GM23338 (cell line): ENCODE data around the gene HMGCL.

ENCODE experiments used
- CREB1 ChIP-seq: fragments of 250-450 bp; sonication (Bioruptor Pico); IDR thresholded peaks from 2 replicates; pipeline ENCODE4 v1.5.0; 2020; ENCODE audit warnings: low read depth, mild to moderate bottlenecking, moderate library complexity
- CTCF ChIP-seq, 2 experiments: fragments of 200-600 bp in 1 of 2; sonication (generic) in 1 of 2; conservative IDR thresholded peaks; 2 replicates each; pipeline versions ENCODE4 v1.5.1 to v1.6.1; 2016 to 2017; ENCODE audit warnings: antibody characterized with exemption in 2 of 2, low read depth in 2 of 2, mild to moderate bottlenecking in 2 of 2, moderate library complexity in 1 of 2
- ETS1 ChIP-seq: IDR thresholded peaks from 2 replicates; pipeline ENCODE4 v1.6.1; 2016; ENCODE audit warnings: antibody characterized with exemption
- EZH2 ChIP-seq: fragments of 200-600 bp; sonication (generic); IDR thresholded peaks from one replicate; pipeline ENCODE4 v1.8.0; 2017; ENCODE audit warnings: antibody characterized with exemption, mild to moderate bottlenecking, low read depth; ENCODE audit not compliant: unreplicated experiment
- EZH2phosphoT487 ChIP-seq: fragments of 200-600 bp; sonication (generic); IDR thresholded peaks from one replicate; pipeline ENCODE4 v1.8.1; 2018; ENCODE audit warnings: antibody characterized with exemption; ENCODE audit not compliant: unreplicated experiment
- NANOG ChIP-seq: IDR thresholded peaks from 2 replicates; pipeline ENCODE4 v1.6.1; 2016; ENCODE audit warnings: antibody characterized with exemption, borderline replicate concordance
- POLR2AphosphoS5 ChIP-seq: IDR thresholded peaks from 2 replicates; pipeline ENCODE4 v1.6.1; 2016; ENCODE audit warnings: antibody characterized with exemption, low read depth
- STAT1 ChIP-seq: IDR thresholded peaks from one replicate; pipeline ENCODE4 v1.6.1; 2016; ENCODE audit warnings: antibody characterized with exemption; ENCODE audit not compliant: unreplicated experiment
- ZNF114 ChIP-seq: fragments of 250-450 bp; sonication (Bioruptor Pico); IDR thresholded peaks from 2 replicates; pipeline ENCODE4 v1.5.0; 2020; ENCODE audit warnings: mild to moderate bottlenecking, moderate library complexity
- ZNF331 ChIP-seq: fragments of 250-450 bp; sonication (Bioruptor Pico); IDR thresholded peaks from 2 replicates; pipeline ENCODE4 v1.5.0; 2020; ENCODE audit warnings: low read depth, mild to moderate bottlenecking, moderate library complexity
- TF ChIP-seq, protein P1 (sequence below): IDR thresholded peaks from one replicate; pipeline ENCODE4 v1.6.1; 2018; ENCODE audit warnings: antibody characterized with exemption; ENCODE audit not compliant: unreplicated experiment

GRCh38 chr1:23843644-23844043, 18.4 kb upstream of the HMGCL start:
- TF ChIP-seq CTCF (conservative IDR thresholded peaks at IDR 0.05; ENCODE audit: low read depth in 2 of 2): no peak
- no peak for TF ChIP-seq ETS1
- TF ChIP-seq POLR2AphosphoS5: no peak
- no peak for TF ChIP-seq EZH2phosphoT487
- TF ChIP-seq EZH2: no peak
- no peak for TF ChIP-seq NANOG
- TF ChIP-seq, protein P1, sequence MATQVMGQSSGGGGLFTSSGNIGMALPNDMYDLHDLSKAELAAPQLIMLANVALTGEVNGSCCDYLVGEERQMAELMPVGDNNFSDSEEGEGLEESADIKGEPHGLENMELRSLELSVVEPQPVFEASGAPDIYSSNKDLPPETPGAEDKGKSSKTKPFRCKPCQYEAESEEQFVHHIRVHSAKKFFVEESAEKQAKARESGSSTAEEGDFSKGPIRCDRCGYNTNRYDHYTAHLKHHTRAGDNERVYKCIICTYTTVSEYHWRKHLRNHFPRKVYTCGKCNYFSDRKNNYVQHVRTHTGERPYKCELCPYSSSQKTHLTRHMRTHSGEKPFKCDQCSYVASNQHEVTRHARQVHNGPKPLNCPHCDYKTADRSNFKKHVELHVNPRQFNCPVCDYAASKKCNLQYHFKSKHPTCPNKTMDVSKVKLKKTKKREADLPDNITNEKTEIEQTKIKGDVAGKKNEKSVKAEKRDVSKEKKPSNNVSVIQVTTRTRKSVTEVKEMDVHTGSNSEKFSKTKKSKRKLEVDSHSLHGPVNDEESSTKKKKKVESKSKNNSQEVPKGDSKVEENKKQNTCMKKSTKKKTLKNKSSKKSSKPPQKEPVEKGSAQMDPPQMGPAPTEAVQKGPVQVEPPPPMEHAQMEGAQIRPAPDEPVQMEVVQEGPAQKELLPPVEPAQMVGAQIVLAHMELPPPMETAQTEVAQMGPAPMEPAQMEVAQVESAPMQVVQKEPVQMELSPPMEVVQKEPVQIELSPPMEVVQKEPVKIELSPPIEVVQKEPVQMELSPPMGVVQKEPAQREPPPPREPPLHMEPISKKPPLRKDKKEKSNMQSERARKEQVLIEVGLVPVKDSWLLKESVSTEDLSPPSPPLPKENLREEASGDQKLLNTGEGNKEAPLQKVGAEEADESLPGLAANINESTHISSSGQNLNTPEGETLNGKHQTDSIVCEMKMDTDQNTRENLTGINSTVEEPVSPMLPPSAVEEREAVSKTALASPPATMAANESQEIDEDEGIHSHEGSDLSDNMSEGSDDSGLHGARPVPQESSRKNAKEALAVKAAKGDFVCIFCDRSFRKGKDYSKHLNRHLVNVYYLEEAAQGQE: no peak
- TF ChIP-seq ZNF114: no peak
- TF ChIP-seq CREB1 (CRISPR knock-in tag): no peak
- no peak for TF ChIP-seq STAT1
- no peak for TF ChIP-seq ZNF331 (CRISPR knock-in tag)
